Type B pancreatic cell (in vitro differentiated cells): ENCODE results near the gene NEU2. TPM values are rescaled to one million over a fixed set of nuclear protein-coding genes. Genes with fewer than 3 reads are reported as not detected.
A peak's percentile ranks its signal among the peaks of the same experiment; 100 is the strongest.

Experiments used
- DNase-seq: peaks from one replicate; pipeline ENCODE4 v3.0.0; 2021; ENCODE audit warnings: mixed read lengths; ENCODE audit not compliant: unreplicated experiment; ENCODE audit errors: extremely low spot score
- H3K27ac Mint-ChIP-seq: 2 replicates; pipeline ENCODE4 v1.8.0; 2021; ENCODE audit warnings: mild to moderate bottlenecking, mixed read lengths
- H3K27me3 Mint-ChIP-seq: 2 replicates; pipeline ENCODE4 v1.8.0; 2021; ENCODE audit warnings: mixed read lengths
- H3K36me3 Mint-ChIP-seq: 2 replicates; pipeline ENCODE4 v1.8.0; 2021; ENCODE audit warnings: mixed read lengths
- H3K4me1 Mint-ChIP-seq: one replicate; pipeline ENCODE4 v1.8.0; 2021; ENCODE audit warnings: mixed read lengths; ENCODE audit not compliant: unreplicated experiment
- H3K4me3 Mint-ChIP-seq: 2 replicates; pipeline ENCODE4 v1.8.0; 2021; ENCODE audit warnings: mild to moderate bottlenecking, mixed read lengths
- H3K9me3 Mint-ChIP-seq: 2 replicates; pipeline ENCODE4 v1.8.0; 2021; ENCODE audit warnings: mixed read lengths
- total RNA-seq: library from RNA; stranded (reverse); gene quantifications from 2 replicates; pipeline ENCODE4 v1.2.1, GENCODE V29; 2021; ENCODE audit warnings: low replicate concordance
- TF ChIP-seq, protein P1 (sequence below): fragments of 200-600 bp; sonication (generic); conservative IDR thresholded peaks from 2 replicates; pipeline ENCODE4 v1.5.0; 2021; ENCODE audit warnings: antibody characterized with exemption, mild to moderate bottlenecking

NEU2 gene
- total RNA-seq, 1 donor from 2014 or later, result not detected

- Mint-ChIP-seq H3K36me3 (no peaks in the 10 kb centered on the region), H3K4me3 (no peak overlapping the region), H3K27me3 (peaks cover 6% of the 10 kb centered on the region), H3K4me1 (no peaks in the 10 kb centered on the region), H3K9me3 (no peaks in the 10 kb centered on the region), H3K27ac (no peak overlapping the region)
- peak; percentile 53 for DNase-seq
- TF ChIP-seq, protein P1, sequence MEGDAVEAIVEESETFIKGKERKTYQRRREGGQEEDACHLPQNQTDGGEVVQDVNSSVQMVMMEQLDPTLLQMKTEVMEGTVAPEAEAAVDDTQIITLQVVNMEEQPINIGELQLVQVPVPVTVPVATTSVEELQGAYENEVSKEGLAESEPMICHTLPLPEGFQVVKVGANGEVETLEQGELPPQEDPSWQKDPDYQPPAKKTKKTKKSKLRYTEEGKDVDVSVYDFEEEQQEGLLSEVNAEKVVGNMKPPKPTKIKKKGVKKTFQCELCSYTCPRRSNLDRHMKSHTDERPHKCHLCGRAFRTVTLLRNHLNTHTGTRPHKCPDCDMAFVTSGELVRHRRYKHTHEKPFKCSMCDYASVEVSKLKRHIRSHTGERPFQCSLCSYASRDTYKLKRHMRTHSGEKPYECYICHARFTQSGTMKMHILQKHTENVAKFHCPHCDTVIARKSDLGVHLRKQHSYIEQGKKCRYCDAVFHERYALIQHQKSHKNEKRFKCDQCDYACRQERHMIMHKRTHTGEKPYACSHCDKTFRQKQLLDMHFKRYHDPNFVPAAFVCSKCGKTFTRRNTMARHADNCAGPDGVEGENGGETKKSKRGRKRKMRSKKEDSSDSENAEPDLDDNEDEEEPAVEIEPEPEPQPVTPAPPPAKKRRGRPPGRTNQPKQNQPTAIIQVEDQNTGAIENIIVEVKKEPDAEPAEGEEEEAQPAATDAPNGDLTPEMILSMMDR, result no peak
Observed at GRCh38 chr2:233000886-233001750, 31.4 kb upstream of the NEU2 start.

DNA sequence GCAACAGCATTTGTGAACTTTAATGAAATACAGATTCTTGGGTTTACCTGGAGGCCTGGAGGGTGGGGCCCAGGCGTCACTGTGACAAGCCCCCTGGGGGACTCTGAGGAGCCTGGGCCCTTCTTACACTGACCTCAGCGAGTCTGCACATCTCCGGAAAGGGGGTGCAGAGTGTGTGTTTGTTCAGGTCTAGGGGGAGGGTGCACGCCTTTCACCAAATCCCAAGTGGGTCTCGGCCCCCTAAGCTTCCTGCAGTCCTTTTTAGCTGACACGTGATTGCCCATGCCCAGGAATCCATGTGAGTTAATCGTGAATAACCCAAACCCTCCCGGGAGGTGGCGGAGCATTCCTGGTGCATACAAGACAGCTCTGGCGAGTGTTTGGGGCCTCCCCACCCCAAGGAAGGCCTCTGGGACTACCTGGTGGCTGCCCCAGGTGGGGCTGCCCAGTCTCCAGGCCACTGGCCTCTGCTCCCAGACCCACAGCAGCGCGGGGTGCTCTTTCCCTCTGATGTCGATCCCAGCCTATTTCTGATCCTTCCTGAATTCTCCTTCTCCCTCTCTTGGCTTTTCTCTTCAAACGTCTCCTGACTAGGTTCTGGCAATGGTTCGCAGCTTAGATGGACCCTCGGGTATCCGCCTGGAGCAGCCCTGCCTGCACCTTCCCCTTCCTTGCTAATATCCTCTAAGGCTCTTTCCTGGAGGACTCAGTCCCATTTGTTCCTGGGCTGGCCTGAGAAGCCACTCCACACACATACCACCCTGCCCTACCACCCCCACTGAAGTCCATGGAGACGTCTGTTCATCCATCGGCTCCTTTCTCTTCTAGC, 29.4 kb upstream of the NEU2 start:
- no peaks in the 10 kb centered on the region for H3K4me1 Mint-ChIP-seq
- H3K4me3 Mint-ChIP-seq, result no peak overlapping the region
- peaks cover 7% of the 10 kb centered on the region for H3K27me3 Mint-ChIP-seq
- DNase-seq, result peak; percentile 42
- no peaks in the 10 kb centered on the region for H3K36me3 Mint-ChIP-seq
- TF ChIP-seq, protein P1, result no peak
- no peak overlapping the region for H3K27ac Mint-ChIP-seq
- no peaks in the 10 kb centered on the region for H3K9me3 Mint-ChIP-seq

- Mint-ChIP-seq H3K4me1 (no peaks in the 10 kb centered on the region), H3K36me3 (no peaks in the 10 kb centered on the region), H3K27ac (no peak overlapping the region), H3K27me3 (peaks cover 10% of the 10 kb centered on the region), H3K4me3 (no peak overlapping the region), H3K9me3 (no peaks in the 10 kb centered on the region)
- DNase-seq, result peak; percentile 39
- TF ChIP-seq, protein P1, result no peak
Observed at GRCh38 chr2:233003658-233004555, 28.6 kb upstream of the NEU2 start.

DNA sequence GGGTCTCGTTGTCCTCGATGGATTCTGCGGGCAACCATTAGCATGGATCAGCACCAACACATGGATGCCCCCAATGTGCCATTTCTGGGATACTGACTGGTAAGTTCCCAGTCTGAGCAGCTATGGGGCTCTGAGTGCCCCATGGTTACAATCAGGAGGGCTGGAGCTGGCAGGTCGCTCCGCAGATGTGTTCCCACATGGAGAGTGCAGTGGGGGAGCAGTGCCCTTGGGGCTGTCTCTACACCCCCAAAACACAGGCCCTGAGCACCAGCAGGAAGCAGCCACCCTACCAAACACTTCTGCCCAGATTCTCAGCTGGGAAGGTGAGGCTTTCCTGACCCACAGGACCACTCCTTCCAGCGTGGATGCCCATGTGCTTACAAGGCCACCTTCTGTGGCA, 27.4 kb upstream of the NEU2 start:
- TF ChIP-seq, protein P1, result no peak
- Mint-ChIP-seq H3K9me3 (no peaks in the 10 kb centered on the region), H3K27ac (no peak overlapping the region), H3K36me3 (no peaks in the 10 kb centered on the region), H3K4me1 (no peaks in the 10 kb centered on the region), H3K27me3 (peaks cover 10% of the 10 kb centered on the region), H3K4me3 (no peak overlapping the region)
- DNase-seq, result peak; percentile 48

DNA sequence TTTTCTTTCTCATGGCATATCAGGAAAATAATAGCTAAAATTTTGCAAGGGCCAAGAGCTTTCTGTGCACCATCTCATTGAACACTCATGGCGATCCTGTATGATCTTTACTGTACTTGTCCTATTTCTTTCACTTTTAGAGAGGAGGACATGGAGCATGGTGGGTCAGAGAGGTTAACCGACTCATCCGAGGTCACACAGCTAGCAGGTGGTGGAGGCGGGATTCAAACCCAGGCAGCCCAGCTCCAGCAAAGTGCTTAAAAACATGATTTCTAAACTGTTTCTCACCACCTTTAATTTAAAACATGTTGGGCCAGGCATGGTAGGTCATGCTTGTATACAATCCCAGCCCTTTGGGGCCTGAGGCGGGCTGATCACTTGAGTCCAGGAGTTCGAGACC, 25.8 kb upstream of the NEU2 start:
- H3K9me3 Mint-ChIP-seq, result no peaks in the 10 kb centered on the region
- peak; percentile 20 for DNase-seq
- no peak overlapping the region for H3K27ac Mint-ChIP-seq
- H3K4me1 Mint-ChIP-seq, result no peaks in the 10 kb centered on the region
- TF ChIP-seq, protein P1, result no peak
- peaks cover 10% of the 10 kb centered on the region for H3K27me3 Mint-ChIP-seq
- no peaks in the 10 kb centered on the region for H3K36me3 Mint-ChIP-seq
- H3K4me3 Mint-ChIP-seq, result no peak overlapping the region
